ENCODE data around the gene KLC1.

KLC1 gene

GRCh38 chr14:103697603-103698379, 68.8 kb downstream of the KLC1 start:
- Histone ChIP-seq H3K27me3 (ENCODE audit: control insufficient read depth, low read length) (no peaks in the 10 kb centered on the region), H3K9me2 (replicated peaks; ENCODE audit: control insufficient read depth, low read length) (no peaks in the 10 kb centered on the region), H3K79me2 (ENCODE audit: control insufficient read depth, low read length) (peaks cover 61% of the 10 kb centered on the region), H3K4me1 (ENCODE audit: control insufficient read depth, low read length) (peaks cover 99% of the 10 kb centered on the region), H3K4me2 (ENCODE audit: low read length) (peak overlapping the region; percentile 69), H3K4me3 (ENCODE audit: low read length) (peak overlapping the region; percentile 27; the same call in 1 of the 2 replicates), H4K20me1 (ENCODE audit: control insufficient read depth, insufficient read depth, low read depth, low read length) (no peaks in the 10 kb centered on the region; the same call in 1 of the 2 replicates), H3K27ac (ENCODE audit: low read depth, low read length) (peak overlapping the region; percentile 73), H3K9me3 (ENCODE audit: control insufficient read depth, insufficient read depth, low read length) (no peaks in the 10 kb centered on the region), H3F3A (ENCODE audit: control insufficient read depth, insufficient read depth) (peaks cover 22% of the 10 kb centered on the region), H3K36me3 (ENCODE audit: control insufficient read depth, low read length) (peaks cover 87% of the 10 kb centered on the region)
- TF ChIP-seq, protein P1, sequence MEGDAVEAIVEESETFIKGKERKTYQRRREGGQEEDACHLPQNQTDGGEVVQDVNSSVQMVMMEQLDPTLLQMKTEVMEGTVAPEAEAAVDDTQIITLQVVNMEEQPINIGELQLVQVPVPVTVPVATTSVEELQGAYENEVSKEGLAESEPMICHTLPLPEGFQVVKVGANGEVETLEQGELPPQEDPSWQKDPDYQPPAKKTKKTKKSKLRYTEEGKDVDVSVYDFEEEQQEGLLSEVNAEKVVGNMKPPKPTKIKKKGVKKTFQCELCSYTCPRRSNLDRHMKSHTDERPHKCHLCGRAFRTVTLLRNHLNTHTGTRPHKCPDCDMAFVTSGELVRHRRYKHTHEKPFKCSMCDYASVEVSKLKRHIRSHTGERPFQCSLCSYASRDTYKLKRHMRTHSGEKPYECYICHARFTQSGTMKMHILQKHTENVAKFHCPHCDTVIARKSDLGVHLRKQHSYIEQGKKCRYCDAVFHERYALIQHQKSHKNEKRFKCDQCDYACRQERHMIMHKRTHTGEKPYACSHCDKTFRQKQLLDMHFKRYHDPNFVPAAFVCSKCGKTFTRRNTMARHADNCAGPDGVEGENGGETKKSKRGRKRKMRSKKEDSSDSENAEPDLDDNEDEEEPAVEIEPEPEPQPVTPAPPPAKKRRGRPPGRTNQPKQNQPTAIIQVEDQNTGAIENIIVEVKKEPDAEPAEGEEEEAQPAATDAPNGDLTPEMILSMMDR (IDR thresholded peaks at IDR 0.05; ENCODE audit: low read depth, low read length, poor library complexity, severe bottlenecking): no peak
- no peak for TF ChIP-seq EZH2phosphoT487 (IDR thresholded peaks at IDR 0.05; ENCODE audit: borderline replicate concordance, low read length)

- peaks cover 22% of the 10 kb centered on the region for H3F3A ChIP-seq (ENCODE audit: control insufficient read depth, insufficient read depth)
- no peaks in the 10 kb centered on the region; the same call in 1 of the 2 replicates for H4K20me1 ChIP-seq (ENCODE audit: control insufficient read depth, insufficient read depth, low read depth, low read length)
- H3K27me3 ChIP-seq (ENCODE audit: control insufficient read depth, low read length): no peaks in the 10 kb centered on the region
- H3K4me3 ChIP-seq (ENCODE audit: low read length): peak overlapping the region; percentile 40
- peak overlapping the region; percentile 69 for H3K4me2 ChIP-seq (ENCODE audit: low read length)
- H3K79me2 ChIP-seq (ENCODE audit: control insufficient read depth, low read length): peaks cover 53% of the 10 kb centered on the region
- peak overlapping the region; percentile 73 for H3K27ac ChIP-seq (ENCODE audit: low read depth, low read length)
- H3K9me2 ChIP-seq (replicated peaks; ENCODE audit: control insufficient read depth, low read length): no peaks in the 10 kb centered on the region
- H3K4me1 ChIP-seq (ENCODE audit: control insufficient read depth, low read length): peaks cover 97% of the 10 kb centered on the region
- H3K9me3 ChIP-seq (ENCODE audit: control insufficient read depth, insufficient read depth, low read length): no peaks in the 10 kb centered on the region
- peaks cover 87% of the 10 kb centered on the region for H3K36me3 ChIP-seq (ENCODE audit: control insufficient read depth, low read length)
- TF ChIP-seq, protein P1 (IDR thresholded peaks at IDR 0.05; ENCODE audit: low read depth, low read length, poor library complexity, severe bottlenecking): no peak
- TF ChIP-seq EZH2phosphoT487 (IDR thresholded peaks at IDR 0.05; ENCODE audit: borderline replicate concordance, low read length): no peak
Observed at GRCh38 chr14:103698380-103699260, 69.6 kb downstream of the KLC1 start.

- no peaks in the 10 kb centered on the region; the same call in 1 of the 2 replicates for H4K20me1 ChIP-seq (ENCODE audit: control insufficient read depth, insufficient read depth, low read depth, low read length)
- TF ChIP-seq, protein P1 (IDR thresholded peaks at IDR 0.05; ENCODE audit: low read depth, low read length, poor library complexity, severe bottlenecking): no peak
- TF ChIP-seq EZH2phosphoT487 (IDR thresholded peaks at IDR 0.05; ENCODE audit: borderline replicate concordance, low read length): no peak
- no peaks in the 10 kb centered on the region for H3K9me2 ChIP-seq (replicated peaks; ENCODE audit: control insufficient read depth, low read length)
- H3K79me2 ChIP-seq (ENCODE audit: control insufficient read depth, low read length): peaks cover 51% of the 10 kb centered on the region
- H3K36me3 ChIP-seq (ENCODE audit: control insufficient read depth, low read length): peaks cover 85% of the 10 kb centered on the region
- peak overlapping the region; percentile 73 for H3K27ac ChIP-seq (ENCODE audit: low read depth, low read length)
- H3K4me2 ChIP-seq (ENCODE audit: low read length): peak overlapping the region; percentile 69
- H3K27me3 ChIP-seq (ENCODE audit: control insufficient read depth, low read length): no peaks in the 10 kb centered on the region
- peaks cover 92% of the 10 kb centered on the region for H3K4me1 ChIP-seq (ENCODE audit: control insufficient read depth, low read length)
- H3K9me3 ChIP-seq (ENCODE audit: control insufficient read depth, insufficient read depth, low read length): no peaks in the 10 kb centered on the region
- H3K4me3 ChIP-seq (ENCODE audit: low read length): peak overlapping the region; percentile 40
- peaks cover 22% of the 10 kb centered on the region for H3F3A ChIP-seq (ENCODE audit: control insufficient read depth, insufficient read depth)
Observed at GRCh38 chr14:103699261-103699661, 70.2 kb downstream of the KLC1 start.

All from DOHH2 (cell line).